CD14-positive monocyte (primary cell): ENCODE measurements around the gene VOPP1. TPM values are rescaled to one million over a fixed set of nuclear protein-coding genes. Genes with fewer than 3 reads are reported as not detected.

Experiments used
- DNase-seq, 3 donors: peaks; one replicate each; pipeline ENCODE4 v3.0.0-alpha.2; 2011 to 2022
- H2AFZ ChIP-seq: 2 replicates; pipeline ENCODE4 v1.6.0; 2012; ENCODE audit warnings: mild to moderate bottlenecking, low read depth, low read length, inconsistent platforms; ENCODE audit not compliant: insufficient read depth, poor library complexity, severe bottlenecking
- H3K27ac ChIP-seq, 2 donors: 1 replicate in 1 of 2; 2 replicates in 1 of 2; pipeline ENCODE4 v1.5.1; 2012 to 2013; ENCODE audit warnings: low read length in 2 of 2, control low read depth in 1 of 2, inconsistent platforms in 1 of 2, low read depth in 1 of 2, mild to moderate bottlenecking in 1 of 2
- H3K27me3 ChIP-seq, 2 donors: one replicate each; pipeline versions ENCODE4 v1.6.0 to v1.6.1; 2011 to 2013; ENCODE audit warnings: low read length in 2 of 2; ENCODE audit not compliant: control insufficient read depth in 2 of 2, insufficient read depth in 2 of 2
- H3K36me3 ChIP-seq, 2 donors: replicated peaks in 1 of 2; 1 replicate in 1 of 2; 2 replicates in 1 of 2; pipeline versions ENCODE4 v1.5.1 to v1.6.1; 2012 to 2013; ENCODE audit warnings: low read length in 2 of 2, control low read depth in 1 of 2, inconsistent platforms in 1 of 2, mild to moderate bottlenecking in 1 of 2; ENCODE audit not compliant: insufficient read depth in 2 of 2, control insufficient read depth in 1 of 2
- H3K4me1 ChIP-seq, 2 donors: 1 replicate in 1 of 2; 2 replicates in 1 of 2; pipeline versions ENCODE4 v1.5.1 to v1.6.1; 2012 to 2013; ENCODE audit warnings: low read length in 2 of 2, control low read depth in 1 of 2, inconsistent platforms in 1 of 2, mild to moderate bottlenecking in 1 of 2, moderate library complexity in 1 of 2; ENCODE audit not compliant: insufficient read depth in 2 of 2, control insufficient read depth in 1 of 2
- H3K4me2 ChIP-seq: replicated peaks from 2 replicates; pipeline ENCODE3; 2012; ENCODE audit warnings: low read length, moderate library complexity, mild to moderate bottlenecking; ENCODE audit not compliant: poor library complexity, severe bottlenecking; ENCODE audit errors: extremely low read depth
- H3K4me3 ChIP-seq, 3 experiments: fragments of 200-600 bp in 1 of 3; sonication (generic) in 1 of 3; replicated peaks in 1 of 3; 1 replicate in 2 of 3; 2 replicates in 1 of 3; pipeline ENCODE4 v1.5.1; 2011 to 2013; ENCODE audit warnings: low read length in 3 of 3, mild to moderate bottlenecking in 3 of 3, control low read depth in 2 of 3, low read depth in 2 of 3, inconsistent platforms in 1 of 3, moderate library complexity in 1 of 3
- H3K79me2 ChIP-seq: 2 replicates; pipeline ENCODE4 v1.6.0; 2012; ENCODE audit warnings: mild to moderate bottlenecking, control low read depth, inconsistent platforms, low read length, moderate library complexity; ENCODE audit not compliant: insufficient read depth
- H3K9ac ChIP-seq: 2 replicates; pipeline ENCODE4 v1.6.0; 2017; ENCODE audit warnings: low read length, mild to moderate bottlenecking; ENCODE audit not compliant: insufficient read depth, poor library complexity, severe bottlenecking
- H3K9me3 ChIP-seq, 2 donors: replicated peaks in 1 of 2; 1 replicate in 1 of 2; 2 replicates in 1 of 2; pipeline versions ENCODE4 v1.5.1 to v1.6.1; 2012 to 2013; ENCODE audit warnings: low read length in 2 of 2, control low read depth in 1 of 2; ENCODE audit not compliant: control insufficient read depth in 1 of 2, insufficient read depth in 1 of 2
- H4K20me1 ChIP-seq: 2 replicates; pipeline ENCODE4 v1.6.0; 2012; ENCODE audit warnings: mild to moderate bottlenecking, low read length, control low read depth, moderate library complexity; ENCODE audit not compliant: insufficient read depth
- H3K27ac Mint-ChIP-seq, 7 donors: one replicate each; pipeline ENCODE4 v1.8.0; 2020; ENCODE audit warnings: mild to moderate bottlenecking in 7 of 7, mixed read lengths in 7 of 7, moderate library complexity in 6 of 7, inconsistent platforms in 2 of 7
- H3K27me3 Mint-ChIP-seq, 3 donors: one replicate each; pipeline ENCODE4 v1.8.0; 2021 to 2022; ENCODE audit warnings: low read depth in 3 of 3, mild to moderate bottlenecking in 3 of 3, mixed read lengths in 3 of 3, moderate library complexity in 3 of 3, inconsistent platforms in 1 of 3
- H3K36me3 Mint-ChIP-seq, 2 donors: one replicate each; pipeline ENCODE4 v1.8.0; 2020; ENCODE audit warnings: mixed read lengths in 2 of 2, inconsistent platforms in 1 of 2, mild to moderate bottlenecking in 1 of 2
- H3K4me1 Mint-ChIP-seq: one replicate; pipeline ENCODE4 v1.8.0; 2020; ENCODE audit warnings: mild to moderate bottlenecking, mixed read lengths
- H3K4me3 Mint-ChIP-seq, 2 donors: one replicate each; pipeline ENCODE4 v1.8.0; 2020; ENCODE audit warnings: mild to moderate bottlenecking in 2 of 2, mixed read lengths in 2 of 2, moderate library complexity in 1 of 2
- H3K9me3 Mint-ChIP-seq, 7 donors: one replicate each; pipeline ENCODE4 v1.8.0; 2020 to 2022; ENCODE audit warnings: mixed read lengths in 7 of 7, mild to moderate bottlenecking in 6 of 7, moderate library complexity in 6 of 7, inconsistent platforms in 2 of 7
- CTCF ChIP-seq: fragments of 200-600 bp; IDR thresholded peaks from one replicate; pipeline ENCODE4 v1.8.0; 2022; ENCODE audit warnings: antibody characterized with exemption, mild to moderate bottlenecking
- WGBS: methylation state at CpG from one replicate; pipeline ENCODE4 v1.1.5; 2013; ENCODE audit warnings: missing lambda C conversion rate; ENCODE audit not compliant: insufficient coverage; 5-methylcytosine and 5-hydroxymethylcytosine counted together
- intact Hi-C, 2 donors: fragments of 100-400 bp; cut with micrococcal nuclease; formaldehyde crosslinking; loops; one replicate each; pipeline versions ENCODE4 v1.15.0 to v1.15.1; 2023
- polyA plus RNA-seq, 3 donors: library from polyadenylated mRNA; depleted of rRNA in 1 of 3; unstranded in 2 of 3; stranded (reverse) in 1 of 3; fragments of 300-500 nt in 2 of 3; fragments of >200 nt in 1 of 3; fragmentation: Illumina TruSeq in 2 of 3; gene quantifications; 1 replicate in 2 of 3; 2 replicates in 1 of 3; pipeline ENCODE4 v1.2.3, GENCODE V29; 2012 to 2021

The VOPP1 gene
- polyA plus RNA-seq, 3 donors, result 16.7 to 22.1 (median 18.0) TPM

GRCh38 chr7:55573234-55573900 lies 1.1 kb upstream of the VOPP1 start:
- peak overlapping the region in 2 of 3 experiments; percentile 47 to 83 for H3K4me3 ChIP-seq
- no peak for TF ChIP-seq CTCF
- Mint-ChIP-seq H3K27me3 (peaks cover 11 to 14% (median 13%) of the 10 kb centered on the region in 3 donors), H3K27ac (peak overlapping the region in 6 of 7 donors; percentile 73 to 91 (median 88)), H3K9me3 (peaks cover 0 to 3% (median 0%) of the 10 kb centered on the region in 7 donors), H3K36me3 (peaks cover 4 to 13% of the 10 kb centered on the region in 2 donors), H3K4me1 (peaks cover 43% of the 10 kb centered on the region), H3K4me3 (peak overlapping the region; percentile 80 to 94)
- H3K79me2 ChIP-seq, result peaks cover 21% of the 10 kb centered on the region
- H3K4me1 ChIP-seq, result peaks cover 33 to 35% of the 10 kb centered on the region in 2 donors
- intact Hi-C loops, result loop anchor here in 1 of 2 donors (5.0 to 10.0 kb wide), 2 partner anchors 66 to 209 kb away; partner anchors contain the start of gene LANCL2
- peak overlapping the region; percentile 97 for H2AFZ ChIP-seq
- peaks cover 0 to 3% of the 10 kb centered on the region in 2 donors for H3K27me3 ChIP-seq
- peak overlapping the region; percentile 91 for H3K4me2 ChIP-seq
- peak overlapping the region; percentile 96 for H3K9ac ChIP-seq
- H3K27ac ChIP-seq, result peak overlapping the region in 1 of 2 donors; percentile 84
- WGBS, result 54% methylated on average over 5 of the region's 9 CpGs
- no peak for DNase-seq
- H3K36me3 ChIP-seq, result no peaks in the 10 kb centered on the region
- peaks cover 29% of the 10 kb centered on the region for H4K20me1 ChIP-seq
- H3K9me3 ChIP-seq, result no peaks in the 10 kb centered on the region

GRCh38 chr7:55571511-55572377 lies 558 bp downstream of the VOPP1 start:
- peaks cover 0 to 4% of the 10 kb centered on the region in 2 donors for H3K36me3 ChIP-seq
- peaks cover 43% of the 10 kb centered on the region for H4K20me1 ChIP-seq
- H3K4me1 Mint-ChIP-seq, result peaks cover 53% of the 10 kb centered on the region
- H3K27ac ChIP-seq, result peak overlapping the region; percentile 75 to 88
- H2AFZ ChIP-seq, result peak overlapping the region; percentile 67
- intact Hi-C loops, result loop anchor here (2.0 to 10.0 kb wide), 4 partner anchors 37 to 207 kb away; partner anchors contain the start of gene LANCL2 (in 1 of the 2)
- peaks cover 0 to 3% of the 10 kb centered on the region in 2 donors for H3K27me3 ChIP-seq
- TF ChIP-seq CTCF, result peak; percentile 23
- peaks cover 33 to 35% of the 10 kb centered on the region in 2 donors for H3K4me1 ChIP-seq
- peak overlapping the region; percentile 91 to 98 (median 96) for H3K27ac Mint-ChIP-seq
- H3K4me3 Mint-ChIP-seq, result peak overlapping the region; percentile 96 to 99
- under 1% methylated on average over 83 of the region's 97 CpGs for WGBS
- H3K9ac ChIP-seq, result peak overlapping the region; percentile 96
- peaks cover 0 to 5% (median 0%) of the 10 kb centered on the region in 7 donors for H3K9me3 Mint-ChIP-seq
- peaks cover 15 to 28% of the 10 kb centered on the region in 2 donors for H3K36me3 Mint-ChIP-seq
- peak overlapping the region; percentile 88 for H3K4me2 ChIP-seq
- H3K9me3 ChIP-seq, result no peaks in the 10 kb centered on the region
- H3K27me3 Mint-ChIP-seq, result peaks cover 11 to 13% (median 11%) of the 10 kb centered on the region in 3 donors
- peak; percentile 81 to 88 (median 82) for DNase-seq
- peak overlapping the region; percentile 50 to 86 (median 60) for H3K4me3 ChIP-seq
- H3K79me2 ChIP-seq, result peaks cover 35% of the 10 kb centered on the region
